Gastroesophageal sphincter (tissue), 4 donors: ENCODE results near the gene KCNH1. TPM values are rescaled to one million over a fixed set of nuclear protein-coding genes. Genes with fewer than 3 reads are reported as not detected.

Experiments
- ATAC-seq: fragments of 150-250 bp; one replicate; pipeline ENCODE4 v1.9.1; 2016; ENCODE audit warnings: mild to moderate bottlenecking, moderate library complexity
- H3K27ac ChIP-seq, 4 donors: fragments of 200-600 bp; sonication (generic) in 3 of 4; 1 replicate in 3 of 4; 2 replicates in 1 of 4; pipeline ENCODE4 v1.5.1; 2016 to 2019
- H3K27me3 ChIP-seq: fragments of 200-600 bp; sonication (generic); one replicate; pipeline ENCODE4 v1.5.1; 2019
- H3K36me3 ChIP-seq, 2 donors: fragments of 200-600 bp; sonication (generic); one replicate each; pipeline ENCODE4 v1.5.1; 2019; ENCODE audit warnings: control low read depth in 1 of 2
- H3K4me1 ChIP-seq, 3 donors: fragments of 200-600 bp; sonication (generic); 1 replicate in 2 of 3; 2 replicates in 1 of 3; pipeline ENCODE4 v1.5.1; 2016 to 2019; ENCODE audit warnings: control low read depth in 2 of 3
- H3K4me3 ChIP-seq, 2 donors: fragments of 200-600 bp; sonication (generic); one replicate each; pipeline ENCODE4 v1.5.1; 2019; ENCODE audit warnings: mild to moderate bottlenecking in 1 of 2, moderate library complexity in 1 of 2
- H3K9me3 ChIP-seq, 3 donors: fragments of 200-600 bp; sonication (generic); one replicate each; pipeline ENCODE4 v1.5.1; 2017 to 2019; ENCODE audit warnings: control low read depth in 2 of 3
- CTCF ChIP-seq, 4 experiments: fragments of 200-600 bp in 2 of 4; fragments of 450-650 bp in 2 of 4; sonication (generic) in 1 of 4; IDR thresholded peaks; one replicate each; pipeline ENCODE4 v1.5.1; 2017 to 2019; ENCODE audit warnings: antibody characterized with exemption in 4 of 4, mild to moderate bottlenecking in 2 of 4, moderate library complexity in 2 of 4
- EP300 ChIP-seq: sonication (generic); formaldehyde crosslinking; IDR thresholded peaks from one replicate; pipeline ENCODE4 v1.6.1; 2017; ENCODE audit warnings: antibody characterized with exemption, mild to moderate bottlenecking
- POLR2A ChIP-seq, 2 donors: fragments of 450-650 bp; IDR thresholded peaks; one replicate each; pipeline ENCODE4 v1.6.1; 2017; ENCODE audit warnings: antibody characterized with exemption in 2 of 2, mild to moderate bottlenecking in 2 of 2, moderate library complexity in 1 of 2
- POLR2AphosphoS5 ChIP-seq: sonication (generic); formaldehyde crosslinking; IDR thresholded peaks from one replicate; pipeline ENCODE4 v1.6.1; 2017; ENCODE audit warnings: antibody characterized with exemption
- WGBS, 2 donors: methylation state at CpG; one replicate each; pipeline ENCODE4 v1.1.5; 2018; ENCODE audit warnings: low coverage in 1 of 2; 5-methylcytosine and 5-hydroxymethylcytosine counted together
- total RNA-seq, 4 donors: library from RNA; depleted of rRNA; stranded (reverse); fragments of >200 nt; gene quantifications; one replicate each; pipeline ENCODE4 v1.1.0, GENCODE V29; 2016

The KCNH1 gene
- total RNA-seq, 4 donors from 2014 or later, result 0.15 to 2.3 (median 1.2) TPM

GRCh38 chr1:210702506-210702905 is 431.4 kb downstream of the KCNH1 start:
- TF ChIP-seq POLR2AphosphoS5 (no peak), POLR2A (IDR thresholded peaks at IDR 0.05) (no peak), EP300 (no peak), CTCF (IDR thresholded peaks at IDR 0.05) (no peak)
- H3K4me1 ChIP-seq, result no peaks in the 10 kb centered on the region
- H3K9me3 ChIP-seq, result no peaks in the 10 kb centered on the region
- no peak for ATAC-seq
- H3K27me3 ChIP-seq, result no peaks in the 10 kb centered on the region
- no peak overlapping the region for H3K27ac ChIP-seq
- no peak overlapping the region for H3K4me3 ChIP-seq
- no peaks in the 10 kb centered on the region for H3K36me3 ChIP-seq
- 90% methylated on average over 2 of the region's 2 CpGs; no CpG with 5 or more reads in 1 of the 2 donors for WGBS, 2 donors

- WGBS, 2 donors, result 20 to 47% methylated on average over 2 of the region's 2 CpGs
- Histone ChIP-seq H3K9me3 (no peaks in the 10 kb centered on the region), H3K36me3 (no peaks in the 10 kb centered on the region), H3K4me1 (no peaks in the 10 kb centered on the region), H3K27ac (no peak overlapping the region), H3K27me3 (no peaks in the 10 kb centered on the region), H3K4me3 (no peak overlapping the region)
- ATAC-seq, result no peak
- TF ChIP-seq POLR2AphosphoS5, result no peak
- no peak for TF ChIP-seq POLR2A (IDR thresholded peaks at IDR 0.05)
Measured at GRCh38 chr1:210700511-210700910, 433.4 kb downstream of the KCNH1 start.

GRCh38 chr1:210700083-210700482 is 433.9 kb downstream of the KCNH1 start:
- no peak overlapping the region for H3K4me3 ChIP-seq
- H3K27ac ChIP-seq, result no peak overlapping the region
- H3K36me3 ChIP-seq, result no peaks in the 10 kb centered on the region
- no CpG with 5 or more reads among the region's 1 CpG for WGBS, 2 donors
- H3K4me1 ChIP-seq, result no peaks in the 10 kb centered on the region
- TF ChIP-seq EP300 (no peak), POLR2A (IDR thresholded peaks at IDR 0.05) (no peak), CTCF (IDR thresholded peaks at IDR 0.05) (no peak), POLR2AphosphoS5 (no peak)
- H3K9me3 ChIP-seq, result no peaks in the 10 kb centered on the region
- no peak for ATAC-seq
- H3K27me3 ChIP-seq, result no peaks in the 10 kb centered on the region

- no peak for ATAC-seq
- WGBS, 2 donors, result 85 to 94% methylated on average over 4 of the region's 5 CpGs
- H3K36me3 ChIP-seq, result no peaks in the 10 kb centered on the region
- no peaks in the 10 kb centered on the region for H3K27me3 ChIP-seq
- TF ChIP-seq CTCF (IDR thresholded peaks at IDR 0.05) (no peak), POLR2AphosphoS5 (no peak), EP300 (no peak), POLR2A (IDR thresholded peaks at IDR 0.05) (no peak)
- no peaks in the 10 kb centered on the region for H3K9me3 ChIP-seq
- no peak overlapping the region for H3K4me3 ChIP-seq
- no peaks in the 10 kb centered on the region for H3K4me1 ChIP-seq
- no peak overlapping the region for H3K27ac ChIP-seq
Measured at GRCh38 chr1:210698661-210699060, 435.3 kb downstream of the KCNH1 start.

GRCh38 chr1:210697185-210697584 is 436.8 kb downstream of the KCNH1 start:
- no peaks in the 10 kb centered on the region for H3K36me3 ChIP-seq
- no peak overlapping the region for H3K4me3 ChIP-seq
- H3K27me3 ChIP-seq, result no peaks in the 10 kb centered on the region
- no peak for TF ChIP-seq CTCF (IDR thresholded peaks at IDR 0.05)
- no peak for TF ChIP-seq POLR2AphosphoS5
- no peak for TF ChIP-seq EP300
- TF ChIP-seq POLR2A (IDR thresholded peaks at IDR 0.05), result no peak
- ATAC-seq, result no peak
- WGBS, 2 donors, result 41 to 100% methylated on average over 1 to 3 of the region's 3 CpGs
- H3K27ac ChIP-seq, result no peak overlapping the region
- H3K9me3 ChIP-seq, result no peaks in the 10 kb centered on the region
- H3K4me1 ChIP-seq, result no peaks in the 10 kb centered on the region
